DOHH2 (cell line): ENCODE data around the gene IL32.

Experiments used
- CTCF ChIP-seq: fragments of 200-600 bp; sonication (generic); IDR thresholded peaks from one replicate; pipeline ENCODE4 v1.5.1; 2014; ENCODE audit warnings: antibody characterized with exemption, mild to moderate bottlenecking, low read depth, low read length; ENCODE audit not compliant: poor library complexity, severe bottlenecking
- EZH2phosphoT487 ChIP-seq: fragments of 200-600 bp; sonication (generic); IDR thresholded peaks from 2 replicates; pipeline ENCODE4 v1.6.1; 2017; ENCODE audit warnings: borderline replicate concordance, mild to moderate bottlenecking, antibody characterized with exemption, low read length, moderate library complexity, mixed read lengths

GRCh38 chr16:3101018-3101840 lies 35.8 kb downstream of the IL32 start:
- TF ChIP-seq EZH2phosphoT487 (no peak), CTCF (peak; percentile 79)
